HL-60 (cell line): ENCODE results near the gene APOD.

Experiments used
- CTCF ChIP-seq: IDR thresholded peaks from one replicate; pipeline ENCODE4 v1.5.1; 2011; ENCODE audit warnings: low read length, control low read depth, inconsistent platforms; ENCODE audit not compliant: insufficient read depth
- GABPA ChIP-seq: IDR thresholded peaks from 2 replicates; pipeline ENCODE4 v1.6.1; 2012; ENCODE audit warnings: low read depth
- POLR2AphosphoS5 ChIP-seq: IDR thresholded peaks from 2 replicates; pipeline ENCODE4 v1.6.1; 2012; ENCODE audit warnings: low read depth
- REST ChIP-seq: IDR thresholded peaks from 2 replicates; pipeline ENCODE4 v1.6.1; 2012; ENCODE audit warnings: low read depth; ENCODE audit not compliant: insufficient replicate concordance
- SPI1 ChIP-seq: IDR thresholded peaks from 2 replicates; pipeline ENCODE4 v1.6.1; 2012; ENCODE audit warnings: low read depth, mild to moderate bottlenecking, borderline replicate concordance

- no peak for TF ChIP-seq CTCF
- no peak for TF ChIP-seq GABPA
- no peak for TF ChIP-seq POLR2AphosphoS5
- TF ChIP-seq SPI1 = no peak
- TF ChIP-seq REST = no peak
Observed at GRCh38 chr3:195555110-195555509, 28.6 kb downstream of the APOD start.
